SK-N-SH (cell line): ENCODE results near the gene IST1. TPM values are rescaled to one million over a fixed set of nuclear protein-coding genes. Genes with fewer than 3 reads are reported as not detected.

ENCODE experiments used
- CTCF ChIA-PET: fragments of 300-600, 350-600 bp; formaldehyde crosslinking; extraction: SDS; loops from one replicate; lab custom pipeline; 2021; lab: Yijun Ruan, JAX
- POLR2A ChIA-PET: fragments of 350-600 bp; sonication (Branson Sonifier 250); formaldehyde crosslinking; extraction: SDS; loops from one replicate; lab custom pipeline; 2020; ENCODE audit warnings: antibody characterized with exemption, inconsistent platforms; lab: Yijun Ruan, JAX
- DNase-seq: peaks from one replicate; pipeline ENCODE4 v3.0.0; 2012
- H2AFZ ChIP-seq: fragments of 200-600 bp; sonication (generic); 2 replicates; pipeline ENCODE4 v1.8.1; 2016; ENCODE audit warnings: antibody characterized with exemption, mild to moderate bottlenecking, low read depth
- H3F3A ChIP-seq: fragments of 200-600 bp; sonication (generic); replicated peaks from 2 replicates; pipeline ENCODE3; 2016; ENCODE audit warnings: antibody characterized with exemption, mild to moderate bottlenecking; ENCODE audit not compliant: insufficient read depth
- H3K27ac ChIP-seq, 2 experiments: fragments of 200-500 bp in 1 of 2; fragments of 200-600 bp in 1 of 2; sonication (Bioruptor generic) in 1 of 2; sonication (generic), shearing (Covaris generic) in 1 of 2; 2 replicates each; pipeline versions ENCODE4 v1.5.1 to v1.6.1; 2014 to 2016; ENCODE audit warnings: low read depth in 2 of 2, inconsistent platforms in 1 of 2, low read length in 1 of 2, mild to moderate bottlenecking in 1 of 2, mixed read lengths in 1 of 2
- H3K27me3 ChIP-seq: fragments of 200-600 bp; sonication (generic), shearing (Covaris generic); 2 replicates; pipeline ENCODE4 v1.6.1; 2016; ENCODE audit warnings: mixed run types; ENCODE audit not compliant: insufficient read depth
- H3K36me3 ChIP-seq, 2 experiments: fragments of 200-500 bp in 1 of 2; fragments of 200-600 bp in 1 of 2; sonication (Bioruptor generic) in 1 of 2; sonication (generic) in 1 of 2; replicated peaks in 1 of 2; 2 replicates each; pipeline versions ENCODE3 to v1.5.1; 2014 to 2016; ENCODE audit warnings: low read length in 1 of 2, mild to moderate bottlenecking in 1 of 2; ENCODE audit not compliant: insufficient read depth in 2 of 2, control insufficient read depth in 1 of 2
- H3K4me1 ChIP-seq, 2 experiments: fragments of 200-500 bp in 1 of 2; fragments of 200-600 bp in 1 of 2; sonication (Bioruptor generic) in 1 of 2; sonication (generic), shearing (Covaris generic) in 1 of 2; 2 replicates each; pipeline versions ENCODE4 v1.5.1 to v1.6.1; 2014 to 2016; ENCODE audit warnings: low read depth in 1 of 2, low read length in 1 of 2, mixed run types in 1 of 2; ENCODE audit not compliant: insufficient read depth in 2 of 2, control insufficient read depth in 1 of 2
- H3K4me2 ChIP-seq: fragments of 200-600 bp; sonication (generic), shearing (Covaris generic); 2 replicates; pipeline ENCODE4 v1.6.1; 2017; ENCODE audit warnings: mixed run types
- H3K4me3 ChIP-seq, 2 experiments: fragments of 200-500 bp in 1 of 2; fragments of 200-600 bp in 1 of 2; sonication (Bioruptor generic) in 1 of 2; sonication (generic), shearing (Covaris generic) in 1 of 2; 2 replicates each; pipeline versions ENCODE4 v1.5.1 to v1.8.1; 2014 to 2016; ENCODE audit warnings: low read depth in 2 of 2, inconsistent platforms in 1 of 2, low read length in 1 of 2, mild to moderate bottlenecking in 1 of 2, mixed read lengths in 1 of 2, moderate library complexity in 1 of 2
- H3K79me2 ChIP-seq: fragments of 200-600 bp; sonication (generic); 2 replicates; pipeline ENCODE4 v1.8.1; 2017; ENCODE audit warnings: mild to moderate bottlenecking; ENCODE audit not compliant: insufficient read depth
- H3K9ac ChIP-seq: fragments of 200-600 bp; sonication (generic); 2 replicates; pipeline ENCODE4 v1.6.1; 2017; ENCODE audit warnings: mixed run types
- H3K9me2 ChIP-seq: fragments of 200-600 bp; sonication (generic); 2 replicates; pipeline ENCODE4 v1.6.1; 2017; ENCODE audit warnings: mixed run types
- H3K9me3 ChIP-seq: fragments of 200-600 bp; sonication (generic); 2 replicates; pipeline ENCODE4 v1.6.1; 2017; ENCODE audit warnings: mixed run types, mild to moderate bottlenecking, moderate library complexity
- H4K20me1 ChIP-seq: fragments of 200-600 bp; sonication (generic); 2 replicates; pipeline ENCODE4 v1.6.1; 2017; ENCODE audit warnings: mild to moderate bottlenecking, mixed run types; ENCODE audit not compliant: insufficient read depth
- CHD2 ChIP-seq: fragments of 150-350 bp; IDR thresholded peaks from 2 replicates; pipeline ENCODE4 v1.6.1; 2018; ENCODE audit warnings: low read length; ENCODE audit not compliant: partially characterized antibody
- EP300 ChIP-seq, 2 experiments: IDR thresholded peaks; 2 replicates each; pipeline versions ENCODE4 v1.4.0 to v1.6.1; 2012; ENCODE audit warnings: borderline replicate concordance in 1 of 2, low read depth in 1 of 2, low read length in 1 of 2
- EZH2phosphoT487 ChIP-seq: fragments of 200-600 bp; sonication (generic); IDR thresholded peaks from 2 replicates; pipeline ENCODE4 v1.6.1; 2017; ENCODE audit warnings: low read depth, mixed run types, mild to moderate bottlenecking, antibody characterized with exemption, moderate library complexity, borderline replicate concordance
- FOSL2 ChIP-seq: IDR thresholded peaks from 2 replicates; pipeline ENCODE4 v1.4.0; 2012; ENCODE audit warnings: low read depth, mild to moderate bottlenecking, moderate library complexity, borderline replicate concordance
- FOXJ3 ChIP-seq: sonication (generic); formaldehyde crosslinking; IDR thresholded peaks from 2 replicates; pipeline ENCODE4 v1.5.1; 2020; ENCODE audit warnings: mild to moderate bottlenecking, missing genetic modification reagents
- FOXM1 ChIP-seq: IDR thresholded peaks from 2 replicates; pipeline ENCODE4 v1.4.0; 2012; ENCODE audit warnings: low read depth, mild to moderate bottlenecking
- JUND ChIP-seq: IDR thresholded peaks from 2 replicates; pipeline ENCODE4 v1.4.0; 2012
- MXI1 ChIP-seq: IDR thresholded peaks from 2 replicates; pipeline ENCODE4 v1.6.1; 2012; ENCODE audit warnings: mild to moderate bottlenecking, low read depth, low read length, improper control_type of control experiment
- RCOR1 ChIP-seq: fragments of 150-350 bp; IDR thresholded peaks from 2 replicates; pipeline ENCODE4 v1.6.1; 2017; ENCODE audit warnings: antibody characterized with exemption, low read length
- RFX5 ChIP-seq: IDR thresholded peaks from 2 replicates; pipeline ENCODE4 v1.6.1; 2012; ENCODE audit warnings: mild to moderate bottlenecking, improper control_type of control experiment, low read length
- RXRA ChIP-seq: IDR thresholded peaks from 2 replicates; pipeline ENCODE4 v1.4.0; 2012; ENCODE audit warnings: low read depth, mild to moderate bottlenecking, borderline replicate concordance
- SMC3 ChIP-seq: IDR thresholded peaks from 2 replicates; pipeline ENCODE4 v1.6.1; 2012; ENCODE audit warnings: low read depth, low read length, improper control_type of control experiment
- TEAD4 ChIP-seq: IDR thresholded peaks from 2 replicates; pipeline ENCODE4 v1.4.0; 2012; ENCODE audit warnings: mild to moderate bottlenecking, borderline replicate concordance; ENCODE audit not compliant: insufficient read depth
- WGBS: methylation state at CpG from one replicate; pipeline ENCODE4 v1.1.6; 2017; ENCODE audit warnings: low lambda C conversion rate; 5-methylcytosine and 5-hydroxymethylcytosine counted together
- polyA plus RNA-seq, 3 experiments: library from polyadenylated mRNA; depleted of rRNA; stranded (reverse); fragments of >200 nt; gene quantifications; 2 replicates each; pipeline ENCODE4 v1.2.3, GENCODE V29; 2012
- TF ChIP-seq, protein P1 (sequence below): IDR thresholded peaks from 2 replicates; pipeline ENCODE4; 2012
- TF ChIP-seq, protein P2 (sequence below): IDR thresholded peaks from 2 replicates; pipeline ENCODE4 v1.4.0; 2012; ENCODE audit warnings: low read depth, borderline replicate concordance
- TF ChIP-seq, protein P3 (sequence below): fragments of 150-350 bp; IDR thresholded peaks from 2 replicates; pipeline ENCODE4 v1.6.1; 2017; ENCODE audit warnings: antibody characterized with exemption, low read length, low read depth, borderline replicate concordance
- TF ChIP-seq, protein P4 (sequence below): fragments of 150-350 bp; IDR thresholded peaks from 2 replicates; pipeline ENCODE4 v1.6.1; 2016; ENCODE audit warnings: mild to moderate bottlenecking, low read depth, low read length
- TF ChIP-seq, protein P5 (sequence below): fragments of 200-600 bp; sonication (generic); IDR thresholded peaks from 2 replicates; pipeline ENCODE4 v1.6.1; 2017; ENCODE audit warnings: antibody characterized with exemption, mild to moderate bottlenecking, moderate library complexity
- TF ChIP-seq, protein P6 (sequence below): IDR thresholded peaks from 2 replicates; pipeline ENCODE4 v1.6.1; 2012; ENCODE audit warnings: mild to moderate bottlenecking, low read depth, low read length, moderate library complexity

The IST1 gene
- polyA plus RNA-seq, 1 of the 3 experiments (the other 2 are of a cell fraction) = 133 TPM

DNA sequence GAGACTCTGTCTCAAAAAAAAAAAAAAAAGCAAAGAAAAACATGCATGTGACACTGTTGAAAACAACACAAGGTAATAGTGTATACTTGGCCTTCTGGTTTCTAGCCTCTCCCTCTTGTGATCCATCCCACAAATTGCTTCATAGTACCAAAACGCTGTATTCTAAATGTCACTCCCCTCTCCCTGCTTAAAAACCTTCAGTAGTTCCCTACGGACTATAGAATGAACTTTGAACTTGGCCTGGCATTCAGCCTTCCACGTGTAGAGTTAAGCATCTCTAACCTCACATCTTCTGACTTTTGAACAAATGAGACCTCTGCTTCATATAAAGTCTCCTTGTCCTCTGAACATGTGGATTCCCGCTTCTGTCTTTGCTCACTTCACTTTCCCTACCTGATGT, 16.4 kb upstream of the IST1 start:
- no peak for DNase-seq
- no peak overlapping the region for H3K9ac ChIP-seq
- H3K9me3 ChIP-seq = no peaks in the 10 kb centered on the region
- 84% methylated on average over 4 of the region's 4 CpGs for WGBS
- H2AFZ ChIP-seq = no peak overlapping the region
- POLR2A ChIA-PET = no interaction called here
- peaks cover 25 to 37% of the 10 kb centered on the region in 2 experiments for H3K36me3 ChIP-seq
- H3K9me2 ChIP-seq = no peaks in the 10 kb centered on the region
- no peaks in the 10 kb centered on the region for H3K27me3 ChIP-seq
- TF ChIP-seq JUND = no peak
- TF ChIP-seq SMC3 = no peak
- no peak for TF ChIP-seq RXRA
- TF ChIP-seq, protein P1, sequence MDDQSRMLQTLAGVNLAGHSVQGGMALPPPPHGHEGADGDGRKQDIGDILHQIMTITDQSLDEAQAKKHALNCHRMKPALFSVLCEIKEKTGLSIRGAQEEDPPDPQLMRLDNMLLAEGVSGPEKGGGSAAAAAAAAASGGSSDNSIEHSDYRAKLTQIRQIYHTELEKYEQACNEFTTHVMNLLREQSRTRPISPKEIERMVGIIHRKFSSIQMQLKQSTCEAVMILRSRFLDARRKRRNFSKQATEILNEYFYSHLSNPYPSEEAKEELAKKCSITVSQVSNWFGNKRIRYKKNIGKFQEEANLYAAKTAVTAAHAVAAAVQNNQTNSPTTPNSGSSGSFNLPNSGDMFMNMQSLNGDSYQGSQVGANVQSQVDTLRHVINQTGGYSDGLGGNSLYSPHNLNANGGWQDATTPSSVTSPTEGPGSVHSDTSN = no peak
- no peak for TF ChIP-seq EZH2phosphoT487
- TF ChIP-seq, protein P2, sequence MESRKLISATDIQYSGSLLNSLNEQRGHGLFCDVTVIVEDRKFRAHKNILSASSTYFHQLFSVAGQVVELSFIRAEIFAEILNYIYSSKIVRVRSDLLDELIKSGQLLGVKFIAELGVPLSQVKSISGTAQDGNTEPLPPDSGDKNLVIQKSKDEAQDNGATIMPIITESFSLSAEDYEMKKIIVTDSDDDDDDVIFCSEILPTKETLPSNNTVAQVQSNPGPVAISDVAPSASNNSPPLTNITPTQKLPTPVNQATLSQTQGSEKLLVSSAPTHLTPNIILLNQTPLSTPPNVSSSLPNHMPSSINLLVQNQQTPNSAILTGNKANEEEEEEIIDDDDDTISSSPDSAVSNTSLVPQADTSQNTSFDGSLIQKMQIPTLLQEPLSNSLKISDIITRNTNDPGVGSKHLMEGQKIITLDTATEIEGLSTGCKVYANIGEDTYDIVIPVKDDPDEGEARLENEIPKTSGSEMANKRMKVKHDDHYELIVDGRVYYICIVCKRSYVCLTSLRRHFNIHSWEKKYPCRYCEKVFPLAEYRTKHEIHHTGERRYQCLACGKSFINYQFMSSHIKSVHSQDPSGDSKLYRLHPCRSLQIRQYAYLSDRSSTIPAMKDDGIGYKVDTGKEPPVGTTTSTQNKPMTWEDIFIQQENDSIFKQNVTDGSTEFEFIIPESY = no peak
- TF ChIP-seq FOXJ3 (CRISPR knock-in tag) = no peak
- TF ChIP-seq, protein P3, sequence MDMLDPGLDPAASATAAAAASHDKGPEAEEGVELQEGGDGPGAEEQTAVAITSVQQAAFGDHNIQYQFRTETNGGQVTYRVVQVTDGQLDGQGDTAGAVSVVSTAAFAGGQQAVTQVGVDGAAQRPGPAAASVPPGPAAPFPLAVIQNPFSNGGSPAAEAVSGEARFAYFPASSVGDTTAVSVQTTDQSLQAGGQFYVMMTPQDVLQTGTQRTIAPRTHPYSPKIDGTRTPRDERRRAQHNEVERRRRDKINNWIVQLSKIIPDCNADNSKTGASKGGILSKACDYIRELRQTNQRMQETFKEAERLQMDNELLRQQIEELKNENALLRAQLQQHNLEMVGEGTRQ = no peak
- TF ChIP-seq FOSL2 = no peak
- TF ChIP-seq, protein P4, sequence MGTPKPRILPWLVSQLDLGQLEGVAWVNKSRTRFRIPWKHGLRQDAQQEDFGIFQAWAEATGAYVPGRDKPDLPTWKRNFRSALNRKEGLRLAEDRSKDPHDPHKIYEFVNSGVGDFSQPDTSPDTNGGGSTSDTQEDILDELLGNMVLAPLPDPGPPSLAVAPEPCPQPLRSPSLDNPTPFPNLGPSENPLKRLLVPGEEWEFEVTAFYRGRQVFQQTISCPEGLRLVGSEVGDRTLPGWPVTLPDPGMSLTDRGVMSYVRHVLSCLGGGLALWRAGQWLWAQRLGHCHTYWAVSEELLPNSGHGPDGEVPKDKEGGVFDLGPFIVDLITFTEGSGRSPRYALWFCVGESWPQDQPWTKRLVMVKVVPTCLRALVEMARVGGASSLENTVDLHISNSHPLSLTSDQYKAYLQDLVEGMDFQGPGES = no peak
- no peak for TF ChIP-seq FOXM1
- TF ChIP-seq, protein P5, sequence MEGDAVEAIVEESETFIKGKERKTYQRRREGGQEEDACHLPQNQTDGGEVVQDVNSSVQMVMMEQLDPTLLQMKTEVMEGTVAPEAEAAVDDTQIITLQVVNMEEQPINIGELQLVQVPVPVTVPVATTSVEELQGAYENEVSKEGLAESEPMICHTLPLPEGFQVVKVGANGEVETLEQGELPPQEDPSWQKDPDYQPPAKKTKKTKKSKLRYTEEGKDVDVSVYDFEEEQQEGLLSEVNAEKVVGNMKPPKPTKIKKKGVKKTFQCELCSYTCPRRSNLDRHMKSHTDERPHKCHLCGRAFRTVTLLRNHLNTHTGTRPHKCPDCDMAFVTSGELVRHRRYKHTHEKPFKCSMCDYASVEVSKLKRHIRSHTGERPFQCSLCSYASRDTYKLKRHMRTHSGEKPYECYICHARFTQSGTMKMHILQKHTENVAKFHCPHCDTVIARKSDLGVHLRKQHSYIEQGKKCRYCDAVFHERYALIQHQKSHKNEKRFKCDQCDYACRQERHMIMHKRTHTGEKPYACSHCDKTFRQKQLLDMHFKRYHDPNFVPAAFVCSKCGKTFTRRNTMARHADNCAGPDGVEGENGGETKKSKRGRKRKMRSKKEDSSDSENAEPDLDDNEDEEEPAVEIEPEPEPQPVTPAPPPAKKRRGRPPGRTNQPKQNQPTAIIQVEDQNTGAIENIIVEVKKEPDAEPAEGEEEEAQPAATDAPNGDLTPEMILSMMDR = no peak
- no peak for TF ChIP-seq CHD2
- TF ChIP-seq RCOR1 = no peak
- TF ChIP-seq, protein P6, sequence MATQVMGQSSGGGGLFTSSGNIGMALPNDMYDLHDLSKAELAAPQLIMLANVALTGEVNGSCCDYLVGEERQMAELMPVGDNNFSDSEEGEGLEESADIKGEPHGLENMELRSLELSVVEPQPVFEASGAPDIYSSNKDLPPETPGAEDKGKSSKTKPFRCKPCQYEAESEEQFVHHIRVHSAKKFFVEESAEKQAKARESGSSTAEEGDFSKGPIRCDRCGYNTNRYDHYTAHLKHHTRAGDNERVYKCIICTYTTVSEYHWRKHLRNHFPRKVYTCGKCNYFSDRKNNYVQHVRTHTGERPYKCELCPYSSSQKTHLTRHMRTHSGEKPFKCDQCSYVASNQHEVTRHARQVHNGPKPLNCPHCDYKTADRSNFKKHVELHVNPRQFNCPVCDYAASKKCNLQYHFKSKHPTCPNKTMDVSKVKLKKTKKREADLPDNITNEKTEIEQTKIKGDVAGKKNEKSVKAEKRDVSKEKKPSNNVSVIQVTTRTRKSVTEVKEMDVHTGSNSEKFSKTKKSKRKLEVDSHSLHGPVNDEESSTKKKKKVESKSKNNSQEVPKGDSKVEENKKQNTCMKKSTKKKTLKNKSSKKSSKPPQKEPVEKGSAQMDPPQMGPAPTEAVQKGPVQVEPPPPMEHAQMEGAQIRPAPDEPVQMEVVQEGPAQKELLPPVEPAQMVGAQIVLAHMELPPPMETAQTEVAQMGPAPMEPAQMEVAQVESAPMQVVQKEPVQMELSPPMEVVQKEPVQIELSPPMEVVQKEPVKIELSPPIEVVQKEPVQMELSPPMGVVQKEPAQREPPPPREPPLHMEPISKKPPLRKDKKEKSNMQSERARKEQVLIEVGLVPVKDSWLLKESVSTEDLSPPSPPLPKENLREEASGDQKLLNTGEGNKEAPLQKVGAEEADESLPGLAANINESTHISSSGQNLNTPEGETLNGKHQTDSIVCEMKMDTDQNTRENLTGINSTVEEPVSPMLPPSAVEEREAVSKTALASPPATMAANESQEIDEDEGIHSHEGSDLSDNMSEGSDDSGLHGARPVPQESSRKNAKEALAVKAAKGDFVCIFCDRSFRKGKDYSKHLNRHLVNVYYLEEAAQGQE = no peak
- TF ChIP-seq EP300 (IDR thresholded peaks at IDR 0.05; ENCODE audit: borderline replicate concordance in 1 of 2, low read depth in 1 of 2, low read length in 1 of 2) = no peak
- no peak for TF ChIP-seq MXI1
- no peak for TF ChIP-seq RFX5
- TF ChIP-seq TEAD4 = no peak
- TF ChIP-seq, all 33 proteins: peak for 0
- no peaks in the 10 kb centered on the region for H3K79me2 ChIP-seq
- no peak overlapping the region for H3K4me3 ChIP-seq
- CTCF ChIA-PET = no interaction called here
- no peak overlapping the region for H3K4me2 ChIP-seq
- no peak overlapping the region for H3K27ac ChIP-seq
- H4K20me1 ChIP-seq = no peaks in the 10 kb centered on the region
- H3K4me1 ChIP-seq = peaks cover 0 to 8% of the 10 kb centered on the region in 2 experiments; a peak in 2 of 4 replicates
- peaks cover 9% of the 10 kb centered on the region for H3F3A ChIP-seq
